Measurements from ENCODE around the gene SCAANT1.

SCAANT1 gene

GRCh38 chr3:63863150-63864007 lies 48.8 kb downstream of the SCAANT1 start, which contains the start of the genes ATXN7 and THOC7:
TSS of gene ATXN7 (plus strand) at chr3:63863867. CDS start at chr3:63912599, 48,732 bp downstream.
TSS of gene THOC7 (minus strand) at chr3:63863805. CDS start at chr3:63863790, 15 bp downstream.
- DNase-seq (ENCODE audit: low read depth), result peak; percentile 63

DNA sequence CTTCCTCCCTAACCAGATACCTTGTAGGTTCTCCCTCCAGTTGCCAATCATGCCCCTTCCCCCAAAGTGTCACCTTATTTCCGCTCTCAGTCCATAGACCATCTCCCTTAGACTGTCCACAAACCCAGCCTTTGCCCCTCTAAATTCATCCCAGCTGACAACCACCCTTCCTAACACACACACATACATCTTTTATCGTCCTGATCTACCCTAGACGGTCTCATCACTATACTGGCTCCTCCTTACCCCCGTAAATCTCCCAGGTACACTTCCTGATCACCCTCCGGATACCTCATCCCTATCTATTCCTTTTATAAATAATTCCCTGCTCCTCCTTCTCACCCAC lies 49.4 kb downstream of the SCAANT1 start:
- DNase-seq (ENCODE audit: low read depth), result no peak
